GM21717 (cell line): Measurements from ENCODE around the gene SCAPER.
A peak's percentile ranks its signal among the peaks of the same experiment; 100 is the strongest.
"Not testable (repeated sequence)": the region's sequence is repeated elsewhere in the genome, so short reads cannot be mapped to it uniquely, and the experiment has no call there.

Experiments used
- ATAC-seq: cut with Tn5 transposase; IDR thresholded peaks from one replicate; pipeline ENCODE4 v1.9.1; 2021; ENCODE audit warnings: mild to moderate bottlenecking, moderate library complexity; ENCODE audit not compliant: unreplicated experiment

Gene SCAPER

DNA sequence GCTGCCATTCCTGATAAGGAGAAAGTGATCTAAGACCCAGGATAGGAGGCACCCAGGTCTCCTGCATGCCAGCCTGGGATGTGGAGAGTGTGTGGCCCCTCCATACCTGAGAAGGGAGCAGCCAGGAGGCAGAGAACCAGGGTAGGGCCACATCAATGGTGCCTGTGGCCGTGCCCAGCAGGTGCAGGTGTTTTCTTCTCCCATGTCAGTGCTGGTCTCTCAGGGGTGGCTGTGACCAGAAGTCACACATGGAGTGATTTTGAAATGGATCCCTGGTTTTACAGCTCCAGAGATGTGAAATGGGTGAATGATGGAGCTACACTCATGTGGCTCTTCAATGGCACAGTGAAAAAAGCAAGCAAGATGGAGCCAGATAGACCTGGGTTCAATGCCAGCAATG, 571.8 kb downstream of the SCAPER start:
- no peak for ATAC-seq

GRCh38 chr15:76332796-76333195, 572.3 kb downstream of the SCAPER start:
- ATAC-seq: no peak

DNA sequence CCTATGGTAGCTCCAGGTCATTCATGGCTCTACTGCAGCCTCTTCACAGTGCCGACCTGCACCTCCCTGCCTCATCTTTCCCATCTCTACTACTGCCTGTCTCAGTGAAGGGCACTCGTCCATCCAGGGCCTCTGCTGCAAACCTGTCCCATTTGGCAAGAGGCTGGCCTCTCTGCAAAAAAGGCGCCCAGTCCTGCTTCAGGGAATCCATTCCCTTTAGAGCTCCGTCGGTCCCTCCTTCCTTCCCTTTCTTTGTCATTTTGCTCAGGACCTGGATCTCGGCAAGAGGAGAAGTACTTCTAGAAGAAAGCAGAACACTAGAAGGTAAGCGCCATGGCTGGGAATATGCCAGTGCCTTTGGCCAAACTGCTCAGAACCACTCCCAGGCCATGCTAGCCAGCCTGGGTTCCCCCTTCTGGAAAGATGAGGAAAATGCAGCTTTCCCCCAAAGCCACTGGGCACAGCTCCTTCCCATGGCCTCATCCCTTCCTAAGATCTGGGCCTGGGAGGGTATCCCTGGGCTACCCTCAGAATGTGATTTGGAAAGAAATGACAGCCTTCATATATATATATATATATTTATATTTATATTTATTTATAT, 575.0 kb downstream of the SCAPER start:
- no peak for ATAC-seq

DNA sequence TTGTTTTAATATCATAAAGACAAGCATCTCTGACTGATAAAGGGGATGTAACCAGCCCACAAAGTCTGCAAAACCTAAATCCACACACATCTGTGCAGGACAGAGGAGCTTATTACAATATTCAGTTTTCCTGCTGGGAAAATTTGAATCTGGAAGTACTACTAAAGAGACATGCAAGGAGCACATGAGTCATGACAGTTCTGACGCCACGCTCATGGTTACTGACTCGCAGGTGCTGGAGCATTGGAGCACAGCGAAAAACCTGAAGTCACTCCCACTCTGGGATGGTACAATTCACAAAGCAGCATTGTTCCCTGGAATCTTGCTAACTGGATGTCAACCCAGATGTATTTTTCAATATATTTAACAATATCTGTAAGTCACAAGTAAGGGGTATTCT, 576.2 kb downstream of the SCAPER start:
- no peak for ATAC-seq

- no peak for ATAC-seq
These were observed 576.9 kb downstream of the SCAPER start for GRCh38 chr15:76328106-76328696.

GRCh38 chr15:76327191-76328105, 577.7 kb downstream of the SCAPER start:
- ATAC-seq: no peak

DNA sequence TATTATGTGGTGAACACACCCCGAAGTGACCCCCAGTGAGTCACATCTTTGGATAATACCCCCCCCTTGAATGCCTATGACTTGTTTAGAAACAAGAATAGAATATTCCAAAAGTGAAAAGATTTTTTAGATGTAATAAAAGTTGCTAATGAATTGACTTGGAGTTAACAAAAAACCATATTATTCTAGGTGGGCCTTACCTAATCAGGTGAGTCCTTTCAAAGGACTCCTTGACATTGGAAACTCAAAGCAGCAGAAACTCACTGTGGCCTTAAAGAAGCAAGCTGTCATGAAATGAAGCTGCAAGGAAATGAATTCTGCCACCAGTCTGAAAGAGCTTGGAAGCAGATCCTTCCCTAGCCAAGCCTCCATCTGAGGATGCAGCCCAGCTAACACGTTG, 579.4 kb downstream of the SCAPER start:
- no peak for ATAC-seq

GRCh38 chr15:76324066-76324465, 581.1 kb downstream of the SCAPER start:
- no peak for ATAC-seq

- ATAC-seq: no peak
These were observed 583.5 kb downstream of the SCAPER start for GRCh38 chr15:76321602-76322001.

GRCh38 chr15:76321171-76321570, 584.0 kb downstream of the SCAPER start:
- no peak for ATAC-seq

GRCh38 chr15:76320012-76320411, 585.1 kb downstream of the SCAPER start:
- ATAC-seq: no peak

DNA sequence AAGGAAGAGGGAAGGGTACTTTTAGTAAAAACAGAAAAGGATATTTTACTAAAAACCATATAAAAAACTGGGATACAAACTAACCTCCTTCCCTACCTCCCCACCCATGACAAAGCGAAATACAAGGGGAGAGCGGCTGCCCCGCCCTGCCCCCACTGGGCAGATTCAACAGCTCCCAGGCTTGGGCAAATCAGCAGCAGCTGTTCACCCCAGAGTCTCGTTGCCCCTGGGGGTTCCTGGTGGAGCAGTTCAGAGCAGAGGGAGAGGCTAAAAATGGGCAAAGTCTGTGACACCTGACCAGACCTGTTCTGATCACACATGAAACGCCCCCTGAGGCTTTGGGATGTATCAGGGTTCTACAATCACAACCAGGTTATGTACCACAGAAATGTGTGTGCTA, 591.4 kb downstream of the SCAPER start:
- ATAC-seq: no peak

DNA sequence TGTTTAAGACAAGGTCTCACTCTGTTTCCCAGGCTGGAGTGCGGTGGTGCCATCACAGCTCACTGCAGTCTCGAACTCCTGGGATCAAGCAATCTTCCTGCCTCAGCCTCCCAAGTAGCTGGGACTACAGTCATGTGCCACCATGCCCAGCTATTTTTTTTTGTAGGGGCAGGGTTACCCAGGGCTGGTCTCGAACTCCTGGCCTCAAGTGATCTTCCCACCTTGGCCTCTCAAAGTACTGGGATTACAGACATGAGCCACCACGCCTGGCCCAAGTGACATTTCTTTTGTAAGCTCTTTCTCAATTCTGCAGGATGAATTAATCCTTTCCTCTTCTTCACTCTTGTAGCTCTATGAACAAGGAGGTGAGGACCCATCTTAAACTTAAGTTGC, 592.0 kb downstream of the SCAPER start:
- ATAC-seq: not testable (repeated sequence)

GRCh38 chr15:76312540-76313174, 592.5 kb downstream of the SCAPER start:
- ATAC-seq: no peak

DNA sequence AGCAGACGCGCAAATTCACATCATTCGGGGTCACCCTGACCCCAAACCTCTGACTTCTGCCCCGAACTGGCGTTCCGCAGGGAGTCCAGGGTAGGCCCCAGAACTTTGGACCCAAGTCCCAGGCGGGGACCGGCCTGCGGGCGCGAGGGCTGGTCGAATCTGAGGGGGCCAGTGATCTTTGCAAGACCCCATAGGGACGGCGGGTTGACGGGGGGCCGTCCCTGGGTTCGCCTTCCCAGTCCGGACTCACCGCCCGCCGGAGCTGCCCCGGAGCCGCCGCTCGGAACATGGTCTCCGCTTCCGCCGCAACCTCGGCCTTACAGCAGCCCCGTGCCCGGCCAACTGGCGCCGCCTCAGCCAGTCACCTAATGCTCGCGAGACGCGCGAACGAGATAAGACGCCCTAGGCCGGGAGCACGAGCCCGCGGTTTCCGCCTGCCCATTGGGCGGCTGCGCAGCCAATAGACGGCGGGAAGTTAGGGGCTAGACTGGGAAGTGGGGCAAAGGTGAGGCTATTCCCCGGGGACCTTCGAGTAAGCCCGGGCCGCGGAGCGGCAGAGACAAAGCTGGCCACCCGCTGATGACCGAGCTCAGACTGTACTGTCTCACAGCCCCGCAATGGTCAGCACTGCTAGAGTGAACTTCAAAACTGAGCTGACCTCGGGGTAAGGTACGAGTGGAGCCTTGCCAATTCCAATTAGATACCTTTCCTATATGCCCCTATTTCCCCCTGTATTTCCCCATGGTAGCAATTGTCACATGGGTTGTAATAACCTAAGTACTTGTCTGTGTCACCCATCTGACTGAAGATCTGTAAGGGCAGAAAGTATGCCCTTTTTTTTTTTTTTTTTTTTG, 593.8 kb downstream of the SCAPER start, which contains the start of gene ETFA:
TSS of gene ETFA (minus strand) at position 370 of the 854 bp plus-strand sequence. CDS start at position 289, 81 bp downstream.
- ATAC-seq: peak; percentile 95

GRCh38 chr15:76310475-76311099, 594.6 kb downstream of the SCAPER start:
- peak; percentile 15 for ATAC-seq

- ATAC-seq: no peak
These were observed 595.4 kb downstream of the SCAPER start for GRCh38 chr15:76309601-76310330.

- no peak for ATAC-seq
These were observed 601.2 kb downstream of the SCAPER start for GRCh38 chr15:76303909-76304308.

GRCh38 chr15:76299786-76300185, 605.4 kb downstream of the SCAPER start:
- ATAC-seq: no peak
